ENCODE measurements around the gene CNNM1.

CNNM1 gene

DNA sequence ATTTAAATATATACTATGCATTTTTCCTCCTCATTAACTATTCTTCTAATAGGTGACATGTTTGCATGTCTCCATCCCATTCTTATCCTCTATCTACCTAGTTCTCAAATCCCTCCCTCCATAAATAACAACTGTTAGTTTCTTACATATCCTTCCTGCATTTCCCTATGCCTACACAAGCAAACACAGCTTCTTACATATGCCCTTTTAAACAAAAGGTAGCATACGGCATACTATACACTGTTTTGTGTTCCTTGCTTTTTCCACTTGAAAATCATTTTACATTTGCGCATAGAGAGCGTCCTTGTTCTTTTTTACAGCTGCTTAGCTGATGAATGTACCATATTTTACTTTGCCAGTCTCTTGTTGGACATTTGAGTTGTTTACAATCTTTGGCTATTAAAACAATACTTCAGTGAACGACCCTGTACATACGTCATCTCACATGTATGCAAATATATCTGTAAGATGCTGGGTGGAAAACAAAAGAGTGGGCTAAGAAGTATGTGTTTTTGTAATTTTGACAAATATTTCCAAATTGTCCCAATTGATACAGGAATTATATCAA, 93.5 kb downstream of the CNNM1 start:
- DNase-seq = no peak

DNA sequence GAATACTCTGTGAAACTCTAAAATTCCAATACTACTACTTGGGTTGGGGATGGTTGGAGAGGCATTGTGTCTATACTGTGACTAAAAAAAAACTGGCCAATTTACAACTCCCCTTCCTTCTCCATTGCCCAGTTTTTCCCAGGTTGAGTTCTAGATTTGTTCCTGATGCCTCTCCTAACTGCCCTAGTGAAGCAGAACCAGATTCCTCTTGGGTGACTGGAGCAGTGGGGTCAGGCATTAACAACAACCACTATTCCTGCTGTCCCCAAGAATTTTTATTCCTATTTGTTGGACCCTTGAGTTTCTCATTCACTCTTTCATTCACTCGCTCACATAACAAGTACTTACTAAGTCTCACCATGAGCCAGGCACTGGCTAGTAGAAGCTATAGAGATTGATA, 95.5 kb downstream of the CNNM1 start:
- DNase-seq = no peak

DNA sequence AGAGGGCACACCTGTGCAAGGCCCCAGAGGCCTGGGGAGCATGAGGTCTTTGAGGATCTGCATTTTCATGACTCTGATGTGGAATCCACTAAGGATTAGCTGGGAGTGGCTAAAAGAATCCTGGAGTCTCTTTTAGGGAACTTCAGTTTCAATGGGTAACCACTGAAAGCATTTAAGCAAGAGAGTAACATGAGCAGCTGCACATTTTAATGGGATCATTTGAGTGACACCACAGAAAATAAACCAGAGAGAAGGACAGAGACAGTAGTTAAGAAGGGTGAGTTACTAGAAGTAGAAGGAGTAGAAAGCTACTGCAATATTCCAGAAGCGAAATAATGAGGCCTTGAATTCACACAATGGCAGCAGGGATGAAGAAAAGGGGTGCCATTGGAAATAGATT, 96.0 kb downstream of the CNNM1 start:
- DNase-seq = no peak

DNA sequence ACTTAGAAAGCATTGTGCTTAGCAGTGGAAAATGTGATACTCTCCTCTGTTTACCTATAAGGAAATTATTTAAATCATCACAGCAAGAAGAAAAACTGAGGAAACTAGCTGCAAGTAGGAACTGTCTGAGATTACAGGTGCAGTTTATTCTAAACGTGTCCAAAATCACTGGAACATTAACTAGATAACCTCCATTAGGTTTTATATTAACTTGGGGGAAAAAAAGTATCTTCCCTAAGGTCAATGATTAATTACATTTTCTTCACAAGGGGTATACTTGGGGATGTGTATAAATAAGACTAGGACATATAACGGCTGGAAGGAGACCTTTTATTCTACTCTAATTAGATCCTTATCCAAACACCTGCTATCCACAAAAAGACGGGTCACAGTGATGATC, 97.5 kb downstream of the CNNM1 start:
- DNase-seq = no peak

DNA sequence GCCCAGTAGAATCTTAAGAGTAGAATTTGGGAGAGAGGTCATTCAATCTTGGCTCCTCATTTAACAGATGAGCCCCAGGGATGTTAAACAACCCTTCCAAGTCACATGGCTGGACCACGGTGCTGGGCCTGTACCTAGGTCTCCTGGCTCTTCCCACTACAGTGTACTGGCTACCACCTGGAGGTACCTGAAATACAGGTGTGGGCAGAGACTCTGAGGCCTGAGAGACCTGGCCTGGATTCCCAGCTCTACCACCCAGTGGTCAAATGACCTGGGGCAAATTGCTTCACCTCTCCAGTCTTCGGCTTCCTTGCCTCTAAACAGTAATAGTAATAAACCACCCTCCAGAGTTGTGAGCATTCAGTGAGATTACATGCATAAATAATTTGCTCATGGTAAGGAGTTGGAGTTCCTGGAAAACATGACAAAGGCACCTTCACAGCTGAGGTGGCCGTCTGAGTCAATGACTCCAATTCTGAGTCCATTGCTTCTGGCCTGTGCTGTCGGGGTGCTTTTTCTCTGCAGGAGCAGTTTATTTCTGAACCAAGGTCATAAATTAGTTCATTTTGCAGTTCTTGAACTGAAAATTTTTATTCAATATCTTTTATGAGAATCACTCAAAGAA, 98.5 kb downstream of the CNNM1 start:
- no peak for DNase-seq

DNA sequence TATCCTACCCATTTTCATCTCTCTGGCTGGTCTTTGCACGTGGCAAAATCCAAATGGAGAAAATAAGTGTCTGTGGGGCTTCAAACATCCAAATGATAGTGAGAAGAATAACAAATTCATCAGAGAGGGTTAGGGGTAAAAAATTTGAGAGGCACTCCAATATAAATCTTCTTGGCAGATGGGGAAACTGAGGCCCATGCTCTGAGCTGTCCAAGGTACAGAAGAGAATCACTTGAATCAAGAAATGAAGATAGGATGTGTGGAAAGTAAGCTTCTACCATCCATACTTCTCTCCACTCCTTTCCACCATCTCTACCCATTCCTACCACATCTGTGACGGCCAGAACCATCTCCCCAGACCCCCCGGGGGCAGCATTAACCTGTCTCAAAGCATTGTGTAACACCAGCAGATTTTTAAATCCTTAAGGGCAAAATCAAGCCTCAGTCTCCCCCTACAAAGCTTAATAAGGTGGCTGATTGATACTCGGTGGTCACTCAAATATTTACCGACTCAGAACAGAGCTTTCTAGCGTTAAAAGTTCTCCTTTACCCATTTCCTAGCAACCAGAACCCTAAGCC, 100.5 kb downstream of the CNNM1 start:
- no peak for DNase-seq

DNA sequence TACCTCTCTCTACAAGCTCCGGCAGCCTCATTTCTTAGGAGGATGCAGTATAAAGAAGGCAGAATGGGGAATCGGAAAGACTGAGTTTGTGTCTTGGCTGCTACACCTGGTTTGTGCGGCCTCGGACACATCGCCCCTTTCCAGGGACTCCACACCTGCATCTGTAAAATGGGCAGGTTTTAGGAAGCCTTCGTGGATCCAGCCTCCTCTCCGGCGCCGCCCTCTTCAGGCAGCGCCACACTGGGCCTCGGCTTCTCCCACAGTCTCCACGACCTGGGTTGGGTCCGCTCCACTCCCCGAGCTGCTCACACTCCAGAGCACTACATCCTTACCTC, 100.9 kb downstream of the CNNM1 start:
- no peak for DNase-seq

DNA sequence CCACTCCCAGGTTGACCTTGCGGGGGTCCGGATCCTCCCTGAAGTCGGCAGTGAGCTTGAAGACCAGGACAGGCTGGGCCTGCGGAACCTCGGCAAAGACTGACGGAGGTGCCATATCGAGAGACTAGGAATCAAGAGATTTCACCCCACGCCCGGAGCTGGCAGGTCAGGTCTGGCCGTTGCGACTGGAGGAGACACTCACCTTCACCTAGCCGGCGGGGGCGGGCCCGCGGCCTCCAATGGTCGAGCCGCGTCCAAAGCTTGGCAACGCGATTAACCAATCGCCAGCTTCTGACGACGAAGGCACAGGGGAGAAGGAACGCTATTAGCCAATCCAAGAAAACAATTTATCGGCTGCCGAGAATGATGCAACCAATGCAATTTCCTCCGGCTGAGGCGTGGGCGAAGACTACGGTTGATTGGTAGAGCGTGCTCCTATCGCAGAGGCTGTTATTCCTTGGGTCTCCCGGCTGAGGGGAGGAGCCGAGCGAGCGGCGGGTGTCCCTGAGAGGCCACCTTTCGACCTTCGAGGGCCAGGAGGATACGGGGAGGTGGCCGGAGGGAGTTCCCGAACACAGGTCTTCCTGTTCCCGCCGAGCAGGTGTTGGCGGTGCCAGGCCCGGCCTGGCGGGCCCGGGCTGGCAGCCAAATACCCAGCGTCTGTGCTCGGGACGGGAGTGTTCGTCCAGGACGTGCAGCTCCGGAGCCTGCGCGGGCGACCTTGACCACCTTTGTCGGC, 101.5 kb downstream of the CNNM1 start, which contains the start of gene GOT1:
Gene GOT1, minus strand, starts transcription at position 174 of the 739 bp plus-strand sequence. Its CDS starts 59 bp downstream, at position 115.
- DNase-seq = peak; percentile 89

DNA sequence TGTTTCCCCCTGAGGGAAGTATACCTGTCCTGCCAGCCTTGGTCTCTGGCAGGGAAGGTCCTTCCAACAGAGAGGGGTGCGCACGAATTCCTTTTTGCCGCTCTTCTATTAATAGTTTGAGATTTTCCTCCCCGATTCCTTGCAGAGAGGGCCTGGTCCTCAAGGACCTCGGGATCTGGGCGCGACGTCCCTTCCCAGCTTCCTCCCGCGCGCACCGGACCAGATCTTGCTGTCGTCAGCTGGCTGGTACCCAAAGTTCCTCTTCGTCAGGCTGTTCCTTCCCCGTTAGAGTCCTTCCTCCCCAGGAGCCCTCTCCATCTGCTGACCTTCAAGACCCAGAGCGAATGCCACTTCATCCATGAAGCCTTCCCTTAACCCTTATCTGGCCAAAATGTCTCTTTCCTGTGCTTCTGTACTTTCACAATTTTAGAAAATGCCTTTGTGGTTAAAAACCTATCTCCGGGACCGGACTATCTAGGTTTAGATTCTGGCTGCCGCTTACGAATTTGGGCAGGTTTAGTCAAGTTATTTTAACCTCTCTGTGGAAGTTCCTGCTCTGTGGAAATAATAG, 102.1 kb downstream of the CNNM1 start:
- DNase-seq = no peak

DNA sequence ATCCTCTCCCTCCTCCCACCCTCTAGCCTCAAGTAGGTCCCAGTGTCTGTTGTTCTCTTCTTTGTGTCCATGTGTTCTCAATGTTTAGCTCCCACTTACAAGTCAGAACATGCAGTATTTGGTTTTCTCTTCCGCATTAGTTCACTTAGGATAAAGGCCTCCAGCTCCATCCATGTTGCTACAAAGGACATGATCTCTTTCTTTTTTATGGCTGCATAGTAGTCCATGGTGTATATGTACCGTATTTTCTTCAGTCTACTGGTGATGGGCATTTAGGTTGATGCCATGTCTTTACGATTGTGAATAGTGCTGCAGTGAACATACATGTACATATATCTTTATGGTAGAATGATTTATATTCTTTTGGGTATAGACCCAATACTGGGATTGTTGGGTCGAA, 102.9 kb downstream of the CNNM1 start:
- DNase-seq = no peak

DNA sequence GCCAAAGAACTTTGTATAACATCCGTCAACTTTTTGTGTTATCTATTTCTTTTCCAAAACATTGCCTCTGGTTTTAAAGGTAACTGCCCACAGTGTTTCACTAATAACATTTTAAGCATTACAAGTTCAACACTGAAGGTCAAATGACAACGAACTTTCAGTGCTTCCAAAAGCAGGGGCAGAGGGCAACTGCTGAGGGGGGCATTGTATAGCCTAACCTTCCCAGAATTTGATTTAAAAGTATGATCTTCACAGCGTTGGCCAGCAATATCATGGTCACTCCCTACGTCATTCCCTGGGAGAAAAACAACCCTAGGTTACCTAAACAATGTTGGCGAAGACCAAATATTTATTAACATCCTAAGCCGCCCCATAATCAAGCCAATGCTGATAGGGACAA, 103.7 kb downstream of the CNNM1 start:
- DNase-seq = no peak

DNA sequence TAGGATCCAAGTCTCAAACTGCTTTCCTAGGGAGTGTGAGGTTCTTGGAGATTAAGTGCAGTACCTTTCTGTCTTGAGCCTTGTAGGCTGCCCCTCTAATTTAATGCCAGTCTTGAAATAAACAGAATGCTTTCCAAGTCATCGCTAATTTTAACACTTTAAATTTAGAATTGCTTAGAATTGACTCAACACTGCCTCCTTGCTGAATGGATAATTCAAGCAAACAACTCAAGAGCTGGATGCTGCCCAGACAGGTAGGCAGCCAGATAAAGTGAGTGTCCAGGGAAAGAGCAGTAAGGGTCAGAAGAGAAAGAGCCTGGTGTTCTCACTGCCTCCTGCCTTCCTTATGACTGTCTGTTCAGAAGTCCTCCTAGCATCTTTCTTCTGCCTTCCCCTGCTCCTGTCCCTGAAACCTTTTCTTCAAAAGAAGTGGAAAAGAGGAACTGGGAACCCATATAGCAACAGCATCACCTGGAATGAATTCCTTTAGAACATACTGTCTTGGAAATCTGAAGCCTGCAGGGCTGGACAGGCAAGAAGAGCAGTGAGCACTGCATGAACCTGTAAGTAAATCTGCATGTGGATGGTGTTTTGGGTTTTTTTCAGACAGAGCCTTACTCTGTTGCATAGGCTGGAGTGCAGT, 104.3 kb downstream of the CNNM1 start:
- DNase-seq = no peak

DNA sequence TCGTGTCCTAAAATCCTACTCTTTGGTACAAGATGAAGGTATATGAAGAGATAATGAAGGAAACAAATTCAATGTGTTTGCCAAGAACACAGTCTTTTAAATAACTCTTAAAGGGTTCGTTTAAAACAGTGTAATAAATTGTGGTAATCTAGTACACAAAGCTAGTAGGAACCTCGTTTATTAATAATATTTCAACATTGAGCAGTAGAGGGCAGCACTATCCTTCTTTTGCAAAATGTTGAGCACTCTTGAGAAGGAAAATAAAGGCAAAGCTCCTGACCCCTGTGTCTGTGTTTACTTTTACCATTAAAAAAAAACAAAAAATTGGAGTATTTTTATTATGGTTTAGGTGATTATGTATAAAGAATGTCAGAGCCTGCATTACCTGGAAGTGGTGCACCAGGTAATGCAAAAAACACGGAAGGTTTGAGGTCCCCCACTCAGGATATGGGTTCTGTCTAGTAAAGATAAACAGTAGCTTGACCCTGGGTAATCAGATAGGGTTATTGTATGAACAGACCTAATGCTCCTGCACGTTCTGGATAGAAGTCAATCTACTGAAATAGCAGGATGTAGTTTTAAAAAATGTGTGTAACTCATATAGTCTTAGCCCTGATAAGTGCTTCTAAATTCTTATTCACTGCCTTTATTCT, 107.0 kb downstream of the CNNM1 start:
- no peak for DNase-seq

DNA sequence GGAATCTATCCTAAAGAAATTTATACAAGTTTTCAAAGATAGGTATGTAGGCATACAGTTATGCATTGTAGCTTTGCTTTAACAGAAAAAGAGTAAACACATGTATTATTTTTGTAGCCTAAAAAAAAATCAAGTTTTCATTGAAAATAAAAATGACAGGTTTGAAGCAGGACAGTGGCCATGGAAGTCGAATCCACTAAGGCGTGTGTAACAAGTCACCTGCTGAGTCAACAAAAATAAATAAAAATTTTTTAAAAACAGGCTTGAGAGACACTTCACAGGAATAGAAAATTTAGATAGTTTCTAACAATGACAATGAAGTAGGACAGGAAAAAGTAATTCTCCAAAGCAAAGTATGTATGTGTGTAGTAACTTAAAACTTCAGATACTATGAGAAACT, 109.7 kb downstream of the CNNM1 start:
- DNase-seq = no peak

DNA sequence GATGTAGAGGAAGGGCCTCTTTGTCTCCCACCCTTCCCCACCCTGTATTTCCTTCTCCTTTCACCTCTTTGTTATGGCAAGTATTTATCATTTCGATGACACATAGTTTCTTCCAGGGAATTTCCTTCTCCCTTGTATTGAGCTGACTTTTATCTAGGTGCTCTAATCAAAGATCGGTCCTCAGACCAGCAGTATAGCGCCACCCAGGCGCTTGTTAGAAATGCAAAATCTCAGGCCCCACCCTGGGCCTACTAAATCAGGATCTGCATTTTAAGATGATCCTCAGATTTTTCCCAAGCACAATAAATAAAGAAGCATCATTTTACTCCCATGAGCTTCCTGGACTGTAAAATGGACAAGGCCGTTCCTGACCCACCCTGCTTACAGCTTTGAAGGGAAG, 113.2 kb downstream of the CNNM1 start:
- no peak for DNase-seq

DNA sequence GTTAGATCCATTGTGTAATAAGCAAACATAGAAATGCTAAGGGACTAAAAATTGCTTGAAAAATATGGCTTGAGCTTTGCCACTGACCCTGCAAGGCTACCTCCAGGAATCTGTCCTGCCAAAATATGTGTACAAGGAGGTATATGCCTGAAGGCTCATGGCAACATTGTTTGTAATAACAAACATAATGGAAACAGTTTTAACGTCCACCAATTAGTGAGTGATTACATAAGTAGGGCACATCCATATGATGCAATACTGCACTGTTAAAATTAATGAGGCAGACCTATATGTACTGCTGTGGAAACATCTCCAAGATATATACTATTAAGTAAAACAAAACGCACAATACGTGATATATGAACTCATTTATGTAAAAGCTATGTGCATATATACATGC, 114.3 kb downstream of the CNNM1 start:
- no peak for DNase-seq
